H9 (cell line): ENCODE measurements around the gene DENND4B. TPM values are rescaled to one million over a fixed set of nuclear protein-coding genes. Genes with fewer than 3 reads are reported as not detected.

Experiments used
- DNase-seq: peaks from one replicate; pipeline ENCODE4 v3.0.0-alpha.2; 2017
- H2AFZ ChIP-seq: one replicate; pipeline ENCODE4 v1.6.1; 2013; ENCODE audit warnings: mild to moderate bottlenecking, low read length, control low read depth, moderate library complexity
- H2AK5ac ChIP-seq: 2 replicates; pipeline ENCODE4 v1.6.1; 2013; ENCODE audit warnings: low read length, control low read depth, mixed read lengths; ENCODE audit not compliant: insufficient read length
- H2BK120ac ChIP-seq: one replicate; pipeline ENCODE4 v1.6.1; 2013; ENCODE audit warnings: low read depth, mild to moderate bottlenecking, low read length, control low read depth, inconsistent platforms; ENCODE audit not compliant: poor library complexity, severe bottlenecking
- H2BK12ac ChIP-seq: 2 replicates; pipeline ENCODE4 v1.6.1; 2013; ENCODE audit warnings: low read length, control low read depth, mixed read lengths, low read depth; ENCODE audit not compliant: insufficient read length
- H2BK15ac ChIP-seq: 2 replicates; pipeline ENCODE4 v1.6.1; 2013; ENCODE audit warnings: low read depth, low read length, control low read depth
- H2BK20ac ChIP-seq: one replicate; pipeline ENCODE4 v1.6.1; 2013; ENCODE audit warnings: low read depth, mild to moderate bottlenecking, low read length, control low read depth, inconsistent platforms; ENCODE audit not compliant: poor library complexity, severe bottlenecking
- H2BK5ac ChIP-seq: 2 replicates; pipeline ENCODE4 v1.6.1; 2013; ENCODE audit warnings: low read length, control low read depth, mixed read lengths; ENCODE audit not compliant: insufficient read length
- H3K14ac ChIP-seq: 2 replicates; pipeline ENCODE4 v1.6.1; 2013; ENCODE audit warnings: low read length, control low read depth; ENCODE audit not compliant: insufficient read depth
- H3K18ac ChIP-seq: 2 replicates; pipeline ENCODE4 v1.6.1; 2013; ENCODE audit warnings: low read depth, mild to moderate bottlenecking, mixed read lengths, low read length, control low read depth; ENCODE audit not compliant: insufficient read length
- H3K23ac ChIP-seq: 2 replicates; pipeline ENCODE4 v1.6.1; 2013; ENCODE audit warnings: low read length, control low read depth, mixed read lengths, low read depth; ENCODE audit not compliant: insufficient read length
- H3K23me2 ChIP-seq: 2 replicates; pipeline ENCODE4 v1.6.1; 2013; ENCODE audit warnings: low read depth, mild to moderate bottlenecking, mixed read lengths, low read length, control low read depth; ENCODE audit not compliant: insufficient read length, poor library complexity, severe bottlenecking
- H3K27ac ChIP-seq: 2 replicates; pipeline ENCODE4 v1.5.1; 2013; ENCODE audit warnings: low read length, control low read depth, mixed read lengths, low read depth; ENCODE audit not compliant: insufficient read length
- H3K27me3 ChIP-seq: 2 replicates; pipeline ENCODE4 v1.6.1; 2013; ENCODE audit warnings: low read length, control low read depth, inconsistent platforms; ENCODE audit not compliant: insufficient read depth
- H3K4ac ChIP-seq: 2 replicates; pipeline ENCODE4 v1.6.1; 2013; ENCODE audit warnings: low read depth, mild to moderate bottlenecking, control low read depth, inconsistent platforms, low read length, moderate library complexity
- H3K4me1 ChIP-seq: 2 replicates; pipeline ENCODE4 v1.6.1; 2013; ENCODE audit warnings: low read length, control low read depth, inconsistent platforms; ENCODE audit not compliant: insufficient read depth
- H3K4me2 ChIP-seq: 2 replicates; pipeline ENCODE4 v1.6.1; 2013; ENCODE audit warnings: low read length, control low read depth, mixed read lengths; ENCODE audit not compliant: insufficient read length, insufficient read depth
- H3K56ac ChIP-seq: 2 replicates; pipeline ENCODE4 v1.6.1; 2013; ENCODE audit warnings: low read depth, mild to moderate bottlenecking, mixed read lengths, low read length, control low read depth; ENCODE audit not compliant: insufficient read length
- H3K79me1 ChIP-seq: 2 replicates; pipeline ENCODE4 v1.6.1; 2013; ENCODE audit warnings: low read depth, mild to moderate bottlenecking, moderate library complexity, low read length, control low read depth, inconsistent platforms; ENCODE audit not compliant: insufficient read depth, poor library complexity, severe bottlenecking
- H3K79me2 ChIP-seq: 2 replicates; pipeline ENCODE4 v1.6.1; 2013; ENCODE audit warnings: low read length, control low read depth, inconsistent platforms; ENCODE audit not compliant: insufficient read depth
- H3K9ac ChIP-seq: 2 replicates; pipeline ENCODE4 v1.6.1; 2013; ENCODE audit warnings: low read length, control low read depth, mixed read lengths; ENCODE audit not compliant: insufficient read length; ENCODE audit errors: extremely low read depth
- H3K9me3 ChIP-seq: one replicate; pipeline ENCODE4 v1.6.1; 2013; ENCODE audit warnings: low read depth, low read length, inconsistent platforms; ENCODE audit not compliant: control insufficient read depth
- H3T11ph ChIP-seq: one replicate; pipeline ENCODE4 v1.6.1; 2013; ENCODE audit warnings: mild to moderate bottlenecking, low read length, control low read depth, inconsistent platforms
- H4K20me1 ChIP-seq: one replicate; pipeline ENCODE4 v1.6.1; 2013; ENCODE audit not compliant: control insufficient read depth, insufficient read length, insufficient read depth
- H4K5ac ChIP-seq: 2 replicates; pipeline ENCODE4 v1.6.1; 2013; ENCODE audit warnings: low read depth, mild to moderate bottlenecking, mixed read lengths, low read length, control low read depth; ENCODE audit not compliant: insufficient read length
- H4K8ac ChIP-seq: replicated peaks from 2 replicates; pipeline ENCODE4 v1.6.1; 2013; ENCODE audit warnings: low read length, control low read depth, mixed read lengths, low read depth; ENCODE audit not compliant: insufficient read length
- H4K91ac ChIP-seq: 2 replicates; pipeline ENCODE4 v1.6.1; 2013; ENCODE audit warnings: low read depth, mild to moderate bottlenecking, moderate library complexity, mixed read lengths, low read length, control low read depth; ENCODE audit not compliant: insufficient read length
- H3K27ac Mint-ChIP-seq, 3 experiments: 2 replicates in 2 of 3; 3 replicates in 1 of 3; pipeline ENCODE4 v1.8.0; 2020 to 2021; ENCODE audit warnings: mixed read lengths in 3 of 3, mild to moderate bottlenecking in 1 of 3, moderate library complexity in 1 of 3
- H3K27me3 Mint-ChIP-seq: 2 replicates; pipeline ENCODE4 v1.8.0; 2021; ENCODE audit warnings: low read depth, mild to moderate bottlenecking, moderate library complexity, mixed read lengths
- H3K36me3 Mint-ChIP-seq, 3 experiments: 2 replicates in 2 of 3; 3 replicates in 1 of 3; pipeline ENCODE4 v1.8.0; 2020 to 2021; ENCODE audit warnings: low read depth in 3 of 3, mixed read lengths in 3 of 3; ENCODE audit not compliant: insufficient read depth in 1 of 3
- H3K4me1 Mint-ChIP-seq, 2 experiments: 2 replicates each; pipeline ENCODE4 v1.8.0; 2020; ENCODE audit warnings: mixed read lengths in 2 of 2
- H3K4me3 Mint-ChIP-seq, 2 experiments: 2 replicates in 1 of 2; 3 replicates in 1 of 2; pipeline ENCODE4 v1.8.0; 2020 to 2021; ENCODE audit warnings: mild to moderate bottlenecking in 2 of 2, mixed read lengths in 2 of 2, moderate library complexity in 1 of 2
- H3K9me3 Mint-ChIP-seq, 2 experiments: 2 replicates in 1 of 2; 3 replicates in 1 of 2; pipeline ENCODE4 v1.8.0; 2020; ENCODE audit warnings: mild to moderate bottlenecking in 2 of 2, mixed read lengths in 2 of 2, moderate library complexity in 1 of 2
- CTCF ChIP-seq: fragments of 200-600 bp; sonication (generic); conservative IDR thresholded peaks from 3 replicates; pipeline ENCODE4 v1.8.0; 2021; ENCODE audit warnings: antibody characterized with exemption, mild to moderate bottlenecking
- WGBS: extraction: QIAGEN DNeasy Blood & Tissue Kit; methylation state at CpG from one replicate; pipeline ENCODE4 v1.1.7; 2013; ENCODE audit warnings: missing lambda C conversion rate, low lambda C conversion rate, mixed read lengths; ENCODE audit not compliant: insufficient read length; ENCODE audit errors: extremely low coverage; 5-methylcytosine and 5-hydroxymethylcytosine counted together
- total RNA-seq: library from RNA; stranded (reverse); gene quantifications from 2 replicates; pipeline ENCODE4 v1.2.1, GENCODE V29; 2021

Gene DENND4B
- total RNA-seq, 1 experiment from 2014 or later: 84.6 TPM

GRCh38 chr1:153916297-153916696 is 30.2 kb downstream of the DENND4B start:
- Histone ChIP-seq H3K23ac (no peak overlapping the region), H3K18ac (no peak overlapping the region), H2BK5ac (no peak overlapping the region), H3K27me3 (no peaks in the 10 kb centered on the region), H3K56ac (no peak overlapping the region), H3K4me2 (no peak overlapping the region), H4K5ac (no peak overlapping the region), H3K4ac (no peak overlapping the region), H2BK15ac (no peak overlapping the region), H2BK120ac (no peak overlapping the region), H4K8ac (no peak overlapping the region), H2BK20ac (no peak overlapping the region), H2AK5ac (no peak overlapping the region), H4K91ac (no peak overlapping the region), H3K4me1 (no peaks in the 10 kb centered on the region; the same call in 1 of the 2 replicates), H3K79me1 (peaks cover 6% of the 10 kb centered on the region), H2BK12ac (no peak overlapping the region), H4K20me1 (no peaks in the 10 kb centered on the region), H3T11ph (no peak overlapping the region), H3K27ac (no peak overlapping the region), H3K23me2 (no peaks in the 10 kb centered on the region), H3K9ac (no peak overlapping the region), H3K9me3 (no peaks in the 10 kb centered on the region), H2AFZ (no peak overlapping the region), H3K79me2 (peaks cover 41% of the 10 kb centered on the region; the same call in 1 of the 2 replicates), H3K14ac (no peak overlapping the region)
- H3K27ac Mint-ChIP-seq: no peak overlapping the region
- no peaks in the 10 kb centered on the region for H3K27me3 Mint-ChIP-seq
- peaks cover 16 to 18% of the 10 kb centered on the region in 2 experiments for H3K4me1 Mint-ChIP-seq
- no peak for DNase-seq
- TF ChIP-seq CTCF: no peak
- no CpG with 5 or more reads among the region's 4 CpGs for WGBS
- H3K9me3 Mint-ChIP-seq: no peaks in the 10 kb centered on the region
- H3K4me3 Mint-ChIP-seq: no peak overlapping the region
- H3K36me3 Mint-ChIP-seq: peaks cover 5 to 16% (median 15%) of the 10 kb centered on the region in 3 experiments; a peak in 5 of 7 replicates
